ENCODE data around the gene EYS.
"Not testable (repeated sequence)": the region's sequence is repeated elsewhere in the genome, so short reads cannot be mapped to it uniquely, and the experiment has no call there.

EYS gene

DNA sequence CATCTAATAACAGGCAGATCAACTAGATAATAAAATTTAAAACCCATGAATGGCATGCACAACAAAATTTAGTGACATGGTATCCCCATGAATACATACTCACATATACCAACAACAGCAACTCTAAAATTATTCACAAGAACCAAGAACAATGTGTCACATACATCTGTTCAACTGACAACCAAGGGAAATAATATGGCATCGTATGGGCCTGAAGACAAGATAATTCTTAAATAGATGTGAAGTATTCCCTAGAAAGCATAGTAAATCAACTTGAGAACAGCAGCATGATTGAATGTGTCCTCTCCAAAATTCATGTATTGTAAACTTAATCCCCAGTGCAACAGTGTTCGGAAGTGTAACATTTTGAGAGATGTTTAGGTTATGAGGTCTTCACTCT lies 635.5 kb downstream of the EYS start:
- DNase-seq = no peak

DNA sequence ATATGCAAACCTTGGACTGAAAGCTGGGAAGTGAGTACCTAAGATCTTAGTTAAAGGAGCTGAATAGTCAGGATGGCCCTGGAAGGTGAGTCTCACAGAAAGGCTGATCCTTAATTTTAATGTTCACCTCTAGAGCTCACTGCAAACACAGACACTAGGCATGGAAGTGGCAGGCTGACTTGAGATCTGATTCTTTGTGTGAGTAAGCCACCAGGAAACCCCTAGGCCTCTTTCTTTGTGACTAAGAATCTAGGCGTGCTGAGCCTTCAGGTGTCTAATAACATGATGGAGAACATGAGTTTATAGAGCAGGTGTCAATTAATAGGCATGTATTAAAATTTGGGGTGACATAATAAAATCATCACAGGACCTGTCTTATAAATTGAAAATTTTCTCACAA lies 642.2 kb downstream of the EYS start:
- no peak for DNase-seq

DNA sequence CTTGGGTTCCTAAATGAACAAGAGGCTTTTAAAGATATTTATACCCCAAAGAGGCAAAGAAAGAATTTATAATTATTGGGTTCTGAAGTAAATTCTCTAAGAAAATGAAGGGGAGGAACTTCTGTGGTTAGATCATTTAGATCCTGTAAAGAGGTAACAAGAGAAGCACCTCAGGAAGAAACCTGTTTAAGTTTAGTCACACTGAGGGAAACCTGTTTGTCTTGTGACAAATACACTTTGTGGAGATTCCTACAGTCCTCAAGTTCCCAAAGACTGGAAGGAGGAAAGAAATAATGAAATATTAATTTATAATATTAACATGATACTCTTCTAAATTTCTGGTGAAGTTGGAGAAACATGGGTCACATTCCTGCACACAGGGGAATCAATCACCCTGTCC lies 647.5 kb downstream of the EYS start:
- DNase-seq = no peak

DNA sequence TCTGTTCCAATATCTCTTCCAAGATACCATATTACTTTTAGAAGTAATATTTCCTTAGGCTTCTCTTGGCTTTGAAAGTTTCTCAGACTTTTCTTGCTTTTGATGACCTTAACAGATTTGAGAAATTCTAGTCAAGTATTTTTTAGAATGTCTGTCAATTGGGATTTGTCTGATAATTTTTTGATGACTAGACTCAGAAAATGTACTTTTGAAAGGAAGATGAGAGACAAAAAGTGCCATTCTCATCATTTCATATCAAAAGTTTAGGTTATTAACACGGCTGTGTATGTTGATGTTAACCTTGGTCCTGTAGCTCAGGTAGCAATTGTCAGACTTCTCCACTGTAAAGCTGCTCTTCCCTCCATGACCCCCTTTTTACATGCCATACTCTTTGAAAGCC lies 651.5 kb downstream of the EYS start:
- no peak for DNase-seq

DNA sequence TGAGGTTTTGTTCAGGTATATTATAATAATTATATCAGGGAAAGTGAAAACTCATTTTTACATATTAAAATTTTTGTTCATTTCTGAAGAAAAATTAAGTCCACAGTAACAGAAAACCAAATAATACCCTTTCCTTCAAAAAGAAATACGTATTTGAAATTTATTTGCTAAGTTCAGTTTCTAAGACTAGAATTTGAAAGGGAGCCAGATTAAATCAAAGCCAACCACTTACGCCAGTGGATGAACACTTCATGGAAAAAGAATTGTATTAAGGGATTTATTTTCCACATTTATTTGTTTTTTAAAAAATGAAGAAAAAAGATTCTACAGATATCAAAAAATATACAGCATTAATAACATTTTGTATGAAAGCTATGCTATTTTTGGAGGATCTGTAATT lies 654.4 kb downstream of the EYS start:
- DNase-seq = no peak

DNA sequence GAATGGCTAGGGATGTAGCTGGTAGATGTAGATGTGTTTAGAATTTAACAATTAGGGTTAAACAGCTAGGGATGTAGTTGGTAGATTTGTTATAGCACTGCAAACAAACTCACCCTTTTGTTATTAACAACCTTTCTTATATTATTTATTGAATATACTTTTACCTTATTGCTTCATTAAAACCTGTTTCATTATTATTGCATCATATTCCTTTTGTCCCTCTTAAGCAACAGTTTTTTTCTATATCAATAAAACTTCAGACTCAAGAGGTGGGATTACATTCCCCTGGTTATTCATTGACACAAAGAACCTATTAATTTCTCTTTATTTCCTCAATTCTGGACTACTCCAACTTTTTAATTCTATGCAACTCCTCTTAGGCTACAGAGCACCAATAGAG lies 661.2 kb downstream of the EYS start:
- no peak for DNase-seq

DNA sequence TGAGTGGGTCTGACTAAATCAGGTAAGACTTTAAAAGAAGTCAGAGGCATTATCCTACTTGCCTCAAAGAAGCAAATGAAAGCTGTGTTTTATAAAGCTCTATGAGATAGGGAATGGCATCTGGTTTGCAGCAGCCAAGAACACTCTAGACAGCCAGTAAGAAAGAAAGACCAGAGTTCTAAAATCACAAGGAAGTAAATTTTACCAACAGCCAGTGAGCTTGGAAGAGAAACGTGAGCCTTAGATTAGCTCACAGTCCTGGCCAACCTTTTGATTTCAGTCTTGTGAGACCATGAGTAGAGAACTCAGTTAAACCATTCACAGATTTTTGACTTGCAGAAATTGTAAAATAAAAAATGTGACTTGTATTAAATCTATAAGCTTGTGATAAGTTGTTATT lies 693.0 kb downstream of the EYS start:
- no peak for DNase-seq

DNA sequence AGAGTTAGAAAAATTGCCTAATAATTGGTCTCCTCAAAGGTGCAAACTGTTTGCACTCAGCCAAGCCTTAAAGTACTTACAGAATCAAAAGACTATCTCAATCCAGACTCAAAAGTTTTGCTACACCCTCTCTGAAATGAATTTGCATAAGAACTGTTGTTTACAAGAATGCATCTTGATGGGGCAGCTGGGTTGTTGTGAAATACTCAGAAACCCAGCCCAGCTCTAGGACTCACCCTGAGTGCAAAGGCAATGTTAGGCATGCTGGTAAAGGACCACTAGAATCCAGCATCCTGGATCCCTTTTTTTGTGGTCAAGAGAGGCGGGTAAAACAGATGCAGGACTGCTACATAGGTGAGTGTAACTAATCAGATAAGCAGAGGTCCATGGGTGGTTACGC lies 700.2 kb downstream of the EYS start:
- DNase-seq = no peak

DNA sequence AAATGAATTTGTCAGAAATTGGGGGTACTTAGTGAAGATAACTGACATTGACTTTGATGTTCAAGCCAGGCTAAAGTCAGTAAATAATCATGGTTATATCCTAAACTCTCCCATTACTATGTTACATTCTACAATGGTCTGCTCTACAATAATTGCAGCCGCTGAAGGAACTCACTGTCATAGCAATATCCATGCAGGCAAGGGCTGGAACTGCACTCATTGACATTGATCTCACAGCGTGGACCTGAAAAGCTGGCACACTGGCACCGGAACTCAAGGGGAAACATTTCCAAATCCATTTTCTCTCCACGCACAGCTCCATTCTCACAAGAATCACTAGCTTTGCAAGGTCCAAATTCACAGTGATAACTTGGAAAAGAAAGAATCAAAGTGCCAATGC lies 702.7 kb downstream of the EYS start:
- no peak for DNase-seq

DNA sequence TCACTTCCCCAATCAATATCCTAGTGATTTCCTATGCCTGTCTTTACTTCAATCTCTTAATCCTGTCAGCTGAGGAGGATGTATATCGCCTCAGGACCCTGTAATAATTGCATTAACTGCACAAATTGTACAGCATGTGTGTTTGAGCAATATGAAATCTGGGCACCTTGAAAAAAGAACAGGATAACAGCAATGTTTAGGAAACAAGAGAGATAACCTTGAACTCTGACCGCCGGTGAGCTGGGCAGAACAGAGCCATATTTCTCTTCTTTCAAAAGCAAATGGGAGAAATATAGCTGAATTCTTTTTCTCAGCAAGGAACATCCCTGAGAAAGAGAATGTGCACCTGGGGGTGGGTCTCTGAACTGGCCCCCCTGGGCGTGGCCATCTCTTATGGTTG lies 704.1 kb downstream of the EYS start:
- not testable (repeated sequence) for DNase-seq

DNA sequence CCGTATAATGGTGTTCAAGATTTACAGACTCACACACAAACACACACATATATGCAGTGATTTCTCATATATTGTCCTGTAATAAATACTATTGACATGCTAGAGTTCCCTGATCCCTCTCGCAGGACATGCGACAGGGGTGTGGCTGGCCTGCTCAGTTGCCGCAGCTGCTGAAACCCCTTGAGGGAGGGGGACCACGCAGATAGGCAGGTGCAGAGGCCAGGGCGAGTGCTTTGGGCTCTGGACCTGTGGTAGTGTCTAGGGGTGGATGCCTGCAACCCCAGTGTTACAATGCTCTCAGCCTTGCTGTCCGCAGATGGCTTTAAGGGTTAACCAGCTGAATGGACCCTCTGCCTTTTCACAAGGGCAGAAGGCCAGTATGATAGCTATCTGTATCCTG lies 706.2 kb downstream of the EYS start:
- no peak for DNase-seq

DNA sequence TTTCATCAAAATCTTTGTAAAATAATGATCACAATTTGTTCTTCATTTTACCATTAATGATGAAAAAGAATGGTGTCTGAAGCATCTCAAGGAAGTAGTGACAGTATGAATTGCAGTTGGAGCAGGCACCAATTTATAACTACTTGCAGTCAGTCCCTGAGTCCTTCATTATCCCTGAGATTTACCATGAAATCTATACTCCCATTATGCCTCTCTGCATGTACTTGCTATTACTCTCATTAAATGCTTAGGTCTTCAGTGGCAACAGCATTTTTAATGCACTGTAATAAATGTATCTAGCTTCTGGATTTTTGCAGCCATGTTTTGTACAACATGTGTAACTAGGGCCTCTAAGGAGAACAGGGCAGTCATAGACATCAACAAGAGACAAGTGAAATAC lies 708.8 kb downstream of the EYS start:
- no peak for DNase-seq

DNA sequence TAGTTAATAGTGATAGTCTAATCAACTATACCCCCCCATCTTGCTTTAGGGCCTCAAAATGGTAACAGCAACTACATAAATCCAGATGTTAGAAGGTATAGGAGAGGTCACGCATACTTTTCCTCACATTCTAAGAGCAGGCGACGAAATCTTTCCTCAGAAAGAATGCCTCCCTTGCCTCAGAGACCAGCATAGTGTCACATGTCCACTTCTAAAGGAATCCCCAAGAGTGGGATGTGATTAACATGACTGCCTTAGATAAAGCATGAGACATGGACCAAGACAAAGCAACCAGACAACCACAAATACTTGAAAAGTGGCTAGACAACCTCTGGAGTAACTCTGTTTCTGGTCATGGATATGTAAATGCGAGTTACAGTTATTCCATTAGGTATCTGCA lies 710.7 kb downstream of the EYS start:
- DNase-seq = no peak

DNA sequence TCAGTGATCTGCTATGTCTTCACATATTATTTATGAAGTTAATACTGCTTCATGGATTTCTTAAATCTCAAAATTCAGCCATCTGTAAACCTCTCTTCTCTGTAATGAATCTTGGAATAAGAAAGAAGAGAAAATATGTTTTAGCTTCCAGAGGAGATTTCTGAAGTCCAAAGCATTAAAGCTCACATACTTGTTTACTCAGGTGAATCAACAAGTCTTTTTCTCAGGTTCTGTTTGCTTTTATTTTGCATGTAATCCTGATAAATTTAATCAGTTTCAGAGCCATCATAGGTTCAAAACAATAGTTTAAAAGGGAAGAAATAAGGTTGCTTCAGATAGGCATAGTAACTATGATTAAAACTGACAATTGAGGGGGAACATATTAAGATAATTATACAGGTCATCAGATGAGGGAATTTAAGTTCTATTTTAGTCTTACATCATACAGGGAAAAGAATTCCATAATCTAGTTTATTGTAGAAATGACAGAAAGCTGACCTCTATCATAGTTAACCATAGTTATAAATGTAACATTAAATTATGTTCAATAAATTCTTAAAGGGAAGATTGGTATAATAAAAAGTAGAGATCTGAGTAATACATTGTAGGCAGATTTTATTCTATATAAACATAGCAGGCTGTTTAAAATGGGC lies 716.2 kb downstream of the EYS start:
- DNase-seq = no peak

DNA sequence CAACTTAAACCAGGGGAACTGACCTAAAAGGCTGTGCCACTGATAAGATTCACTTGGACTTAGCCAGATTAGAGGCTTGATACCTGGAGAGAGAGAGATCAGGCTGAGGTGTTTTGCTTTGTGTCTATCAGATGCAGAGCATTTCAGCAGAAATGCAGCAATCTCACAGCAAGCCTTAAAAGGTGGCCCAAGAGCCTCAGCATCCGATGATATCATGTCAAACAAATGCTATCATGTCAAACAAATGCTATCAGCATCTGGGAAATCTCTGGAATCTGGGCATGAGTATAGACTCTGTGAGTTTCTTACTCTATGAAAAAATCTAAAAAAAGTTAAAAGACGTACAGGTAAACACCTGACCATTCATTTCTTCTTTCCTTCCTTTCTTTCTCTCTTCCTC lies 718.9 kb downstream of the EYS start:
- DNase-seq = no peak

DNA sequence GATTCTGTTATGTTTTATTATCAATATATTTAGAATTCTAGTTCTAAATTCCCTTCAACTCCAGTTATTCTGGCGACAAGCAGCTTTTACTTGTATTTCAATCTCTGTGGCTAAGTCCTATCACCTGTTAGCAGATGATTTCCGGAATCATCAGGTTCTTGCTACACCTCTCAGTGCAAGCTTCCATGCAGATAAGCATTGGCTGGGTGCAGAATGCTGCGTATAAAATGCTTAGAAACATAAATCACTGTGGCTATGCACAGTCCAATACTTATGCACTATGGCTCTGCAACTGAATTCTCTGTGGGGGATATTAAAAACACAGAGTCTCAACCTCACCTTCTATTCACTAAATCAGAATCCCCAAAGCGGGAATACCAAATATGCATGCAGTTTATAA lies 720.0 kb downstream of the EYS start:
- DNase-seq = no peak

DNA sequence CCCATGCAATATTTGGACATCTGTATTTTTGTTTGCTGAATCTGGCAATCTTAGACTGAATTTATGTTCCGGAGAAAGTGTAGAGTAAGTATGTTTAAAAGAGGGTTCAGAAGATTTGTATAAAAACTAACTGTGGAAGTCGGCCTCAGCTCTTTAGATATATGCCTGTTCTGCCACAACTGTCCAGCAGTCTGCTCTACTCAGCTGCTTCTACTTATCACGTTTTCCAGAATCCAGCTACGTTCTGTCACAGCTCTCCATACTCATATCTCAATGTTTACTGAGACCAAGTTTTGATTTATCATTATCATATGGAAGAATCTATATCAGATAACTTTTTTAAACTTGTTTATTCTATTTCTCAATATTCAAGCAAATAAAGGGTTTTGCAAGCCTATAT lies 721.3 kb downstream of the EYS start:
- no peak for DNase-seq

DNA sequence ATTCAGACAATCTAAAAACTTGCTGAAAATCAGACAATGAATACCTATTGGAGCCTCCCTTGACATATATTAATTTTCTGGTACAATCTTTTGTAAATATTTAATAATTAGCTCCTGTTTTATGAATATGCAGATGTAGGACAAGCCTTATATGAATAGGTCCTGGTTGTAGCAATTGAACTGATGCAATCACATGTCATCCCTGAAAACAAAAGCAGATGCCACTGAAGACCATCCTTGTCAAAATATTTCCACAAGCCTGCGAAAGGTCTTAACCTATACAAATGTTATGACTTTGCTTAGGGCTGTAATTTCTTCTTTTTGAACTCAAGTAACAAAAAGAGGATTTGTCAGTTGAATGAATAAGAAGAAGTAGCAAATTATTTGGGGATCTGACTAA lies 722.1 kb downstream of the EYS start:
- DNase-seq = no peak

DNA sequence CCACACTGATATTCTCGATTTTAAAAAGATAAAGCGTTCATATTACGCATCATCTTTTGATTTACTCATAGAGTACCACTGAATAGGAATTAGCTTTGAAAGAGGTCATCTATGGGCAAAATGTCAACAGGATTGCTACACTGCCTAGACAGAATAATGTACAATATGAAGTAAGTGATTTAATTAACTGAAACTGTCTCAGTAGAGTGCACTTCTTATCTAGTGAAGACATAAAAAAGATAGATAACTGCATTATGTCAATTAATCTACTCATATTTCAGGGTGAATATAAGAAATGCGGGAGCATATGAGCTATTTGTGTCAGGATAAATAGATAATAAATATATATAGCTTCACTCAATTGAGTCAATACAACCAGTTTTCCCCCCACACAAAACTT lies 723.9 kb downstream of the EYS start:
- DNase-seq = no peak

DNA sequence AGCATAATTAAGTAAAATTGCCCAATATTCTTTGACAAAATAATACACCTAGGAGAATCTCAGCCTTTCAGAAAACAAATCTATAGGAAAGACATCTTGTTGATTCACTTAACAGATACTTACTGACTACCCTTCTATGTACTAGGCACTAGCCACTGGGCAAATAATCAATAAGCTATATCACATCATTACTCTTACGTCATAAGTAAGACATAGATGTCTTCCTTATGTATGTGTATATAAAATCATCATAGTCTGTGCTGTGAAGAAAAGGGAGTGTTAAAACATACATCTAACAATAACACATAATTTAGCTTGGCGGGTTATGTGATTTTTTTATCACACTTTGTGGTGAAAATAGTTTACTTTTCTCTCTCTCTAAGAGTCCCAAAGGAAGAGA lies 733.9 kb downstream of the EYS start:
- no peak for DNase-seq

DNA sequence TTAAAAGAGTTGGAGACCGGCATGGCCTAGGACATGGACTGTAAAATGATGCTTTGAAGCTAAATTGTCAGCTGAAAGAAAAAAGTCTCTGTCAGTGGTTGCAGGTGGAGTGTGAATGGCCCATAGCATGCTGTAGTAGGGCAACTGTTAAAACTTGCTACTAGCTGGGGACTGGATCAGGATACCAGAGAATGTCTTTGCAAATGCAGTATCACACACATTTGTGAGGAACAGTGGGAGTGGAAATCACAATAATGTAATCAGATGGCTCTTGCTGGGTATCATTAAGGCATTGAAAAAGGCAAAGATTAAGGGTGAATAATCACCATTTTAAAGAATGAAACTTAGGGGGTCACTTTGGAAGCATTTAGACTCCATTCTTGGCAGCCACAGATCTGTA lies 737.9 kb downstream of the EYS start:
- no peak for DNase-seq

DNA sequence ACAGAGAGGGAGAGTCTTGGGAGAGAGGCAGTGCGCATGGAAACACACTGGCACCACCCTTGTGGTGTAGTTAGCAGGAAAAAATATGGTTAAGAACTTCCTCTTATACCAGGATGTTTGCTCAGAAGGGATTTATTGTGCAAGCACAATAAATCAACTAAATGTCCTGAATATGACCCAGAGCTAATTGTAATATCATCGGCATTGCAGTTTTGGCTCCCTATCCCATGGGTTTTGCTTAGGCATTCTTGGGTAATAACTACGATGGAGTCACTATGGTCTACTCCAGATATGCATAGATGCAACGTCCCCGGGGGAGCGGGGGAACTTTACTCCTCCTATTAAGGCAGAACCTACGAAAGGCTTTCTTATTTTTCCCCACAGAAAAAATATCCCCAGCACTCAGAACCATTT lies 751.6 kb downstream of the EYS start:
- no peak for DNase-seq

DNA sequence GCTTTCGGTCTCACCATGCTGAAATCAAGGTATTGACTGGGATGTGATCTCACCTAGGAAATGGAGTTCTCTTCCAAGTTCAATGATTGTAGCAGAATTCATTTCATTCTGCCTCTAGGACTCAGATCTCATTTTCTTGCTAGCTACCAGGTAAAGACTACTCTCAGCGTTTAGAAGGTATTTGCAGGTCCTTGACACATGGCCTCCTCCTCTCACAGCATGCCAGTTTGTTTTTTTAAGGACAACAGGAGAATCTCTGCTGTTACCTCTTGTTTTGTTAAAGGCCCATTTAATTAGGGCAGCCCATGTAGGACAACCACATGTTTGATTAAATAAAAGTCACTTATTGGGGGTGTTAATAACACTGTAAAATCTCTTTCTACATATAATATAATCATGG lies 757.8 kb downstream of the EYS start:
- no peak for DNase-seq

DNA sequence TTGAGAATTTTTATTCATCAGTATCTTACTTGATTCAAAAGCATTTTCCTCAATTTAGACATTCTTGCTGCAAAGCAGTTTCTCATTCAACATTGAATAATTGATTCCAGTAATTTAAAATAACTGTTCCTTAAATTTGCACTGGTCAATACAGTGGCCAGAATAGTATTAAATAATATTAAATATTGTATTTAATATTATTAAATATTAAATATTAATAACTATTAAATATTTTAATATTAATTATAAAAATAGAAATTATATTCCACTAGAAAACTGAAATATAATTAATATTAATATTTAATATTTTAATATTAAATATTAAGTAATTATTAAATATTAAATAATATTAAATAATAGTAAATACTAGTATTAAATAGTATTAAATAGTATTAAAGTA lies 758.8 kb downstream of the EYS start:
- DNase-seq = no peak

DNA sequence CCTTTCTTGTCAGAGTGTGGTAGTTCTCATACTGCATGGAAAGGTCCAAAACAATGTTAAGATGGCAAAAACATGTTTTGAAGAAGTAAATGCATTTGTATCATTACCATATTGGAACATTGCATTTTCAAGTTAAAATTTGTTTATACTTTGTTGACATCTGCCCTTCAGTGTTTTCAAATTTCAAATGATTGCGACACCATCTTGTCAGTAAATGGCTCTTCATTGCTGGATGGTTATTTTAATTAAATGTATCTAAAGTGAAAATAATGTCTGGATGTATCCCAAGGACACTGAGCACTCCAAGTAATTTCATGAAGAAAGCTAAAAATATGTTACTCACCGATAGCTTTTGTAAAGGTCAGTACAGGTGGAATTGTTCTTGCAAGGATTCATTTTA lies 761.6 kb downstream of the EYS start:
- no peak for DNase-seq

DNA sequence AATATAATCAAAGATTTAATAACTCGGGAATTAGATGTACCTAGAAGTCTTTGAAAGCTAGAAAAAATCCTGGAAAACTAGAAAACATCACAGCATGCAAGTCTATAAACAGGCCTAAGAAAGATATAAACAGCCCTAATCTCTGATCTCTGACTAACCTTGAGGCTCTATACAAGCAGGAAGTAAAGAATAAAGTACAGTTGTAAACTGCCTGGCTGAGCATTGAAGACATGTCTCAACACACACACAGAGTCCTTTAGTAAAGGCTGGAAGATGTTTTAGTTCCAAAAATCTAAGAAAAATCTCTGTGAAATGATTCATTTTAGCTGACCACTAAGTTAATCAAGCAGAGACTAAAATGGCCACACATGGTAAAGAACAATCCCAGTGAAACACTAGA lies 774.5 kb downstream of the EYS start:
- no peak for DNase-seq

All from activated CD4-positive, alpha-beta T cell treated with anti-CD3 and anti-CD28 coated beads, Interleukin-10, Interleukin-2, amounts not matched to agents 100 ng/mL and 50 ng/mL, durations not matched to agents 16 hours and 8 hours (primary cell).